Colonic mucosa (tissue), 4 donors: ENCODE data around the gene KIAA0513. TPM values are rescaled to one million over a fixed set of nuclear protein-coding genes. Genes with fewer than 3 reads are reported as not detected.

Experiments used
- DNase-seq: peaks from one replicate; pipeline ENCODE4 v3.0.0-alpha.2; 2020
- H3K27ac ChIP-seq: fragments of 200-600 bp; one replicate; pipeline ENCODE4 v1.8.0; 2021
- H3K27me3 ChIP-seq: fragments of 200-600 bp; one replicate; pipeline ENCODE4 v1.8.0; 2021
- H3K36me3 ChIP-seq: fragments of 200-600 bp; one replicate; pipeline ENCODE4 v1.8.0; 2021
- H3K4me1 ChIP-seq: fragments of 200-600 bp; one replicate; pipeline ENCODE4 v1.8.0; 2021; ENCODE audit warnings: mild to moderate bottlenecking
- H3K4me3 ChIP-seq: fragments of 200-600 bp; one replicate; pipeline ENCODE4 v1.8.0; 2021
- H3K9ac ChIP-seq, 2 donors: one replicate each; pipeline ENCODE4 v1.7.0; 2013; ENCODE audit warnings: control low read depth in 2 of 2, low read depth in 2 of 2, low read length in 2 of 2
- H3K9me3 ChIP-seq: fragments of 200-600 bp; one replicate; pipeline ENCODE4 v1.8.0; 2021
- CTCF ChIP-seq: fragments of 200-600 bp; IDR thresholded peaks from one replicate; pipeline ENCODE4 v1.8.0; 2022; ENCODE audit warnings: antibody characterized with exemption, mild to moderate bottlenecking
- intact Hi-C: fragments of 100-400 bp; cut with DNase I; formaldehyde crosslinking; loops from one replicate; pipeline ENCODE4 v1.14.1; 2022
- total RNA-seq, 2 donors: library from RNA; stranded (reverse); fragmentation: NEBNext Ultra II Directional in 1 of 2; extraction: Animal tissue kit (Norgen Biotek cat#: 25700) in 1 of 2; gene quantifications; one replicate each; pipeline ENCODE4 v1.2.1, GENCODE V29; 2021
- donor health status: healthy.
- donor health status: DM: no; HTN: no; CAD: no.
- donor health status: DM: no; HTN: no; CAD: no.

Gene KIAA0513
- total RNA-seq, 2 donors from 2014 or later: 17.7 to 22.8 TPM

DNA sequence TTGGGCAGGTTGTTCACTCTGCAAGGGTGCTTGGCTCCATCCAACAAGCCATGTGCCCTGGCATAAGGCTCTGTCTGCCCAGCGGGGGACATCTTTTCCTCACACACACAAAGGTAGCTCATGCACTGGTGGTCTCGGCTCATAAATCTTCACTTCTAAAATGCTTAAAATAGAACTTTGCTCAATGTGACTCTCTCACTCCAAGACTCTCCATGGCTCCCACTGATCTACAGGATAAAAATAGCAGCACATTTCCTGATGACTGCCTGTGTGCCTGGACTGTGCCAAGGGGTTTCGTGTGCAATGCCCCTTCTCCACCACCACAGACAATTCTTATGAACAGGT is 99.8 kb downstream of the KIAA0513 start:
- no peak for DNase-seq
- no peak overlapping the region for H3K4me3 ChIP-seq
- no peaks in the 10 kb centered on the region for H3K9me3 ChIP-seq
- H3K27ac ChIP-seq: no peak overlapping the region
- intact Hi-C loops: no loop called here
- no peaks in the 10 kb centered on the region for H3K27me3 ChIP-seq
- H3K4me1 ChIP-seq: no peaks in the 10 kb centered on the region
- H3K36me3 ChIP-seq: no peaks in the 10 kb centered on the region
- TF ChIP-seq CTCF: no peak
- no peak overlapping the region for H3K9ac ChIP-seq

GRCh38 chr16:85128079-85128837 is 100.7 kb downstream of the KIAA0513 start:
- Histone ChIP-seq H3K9me3 (no peaks in the 10 kb centered on the region), H3K36me3 (no peaks in the 10 kb centered on the region), H3K9ac (no peak overlapping the region), H3K27ac (no peak overlapping the region), H3K27me3 (no peaks in the 10 kb centered on the region), H3K4me1 (no peaks in the 10 kb centered on the region), H3K4me3 (no peak overlapping the region)
- intact Hi-C loops: no loop called here
- no peak for TF ChIP-seq CTCF
- DNase-seq: no peak

DNA sequence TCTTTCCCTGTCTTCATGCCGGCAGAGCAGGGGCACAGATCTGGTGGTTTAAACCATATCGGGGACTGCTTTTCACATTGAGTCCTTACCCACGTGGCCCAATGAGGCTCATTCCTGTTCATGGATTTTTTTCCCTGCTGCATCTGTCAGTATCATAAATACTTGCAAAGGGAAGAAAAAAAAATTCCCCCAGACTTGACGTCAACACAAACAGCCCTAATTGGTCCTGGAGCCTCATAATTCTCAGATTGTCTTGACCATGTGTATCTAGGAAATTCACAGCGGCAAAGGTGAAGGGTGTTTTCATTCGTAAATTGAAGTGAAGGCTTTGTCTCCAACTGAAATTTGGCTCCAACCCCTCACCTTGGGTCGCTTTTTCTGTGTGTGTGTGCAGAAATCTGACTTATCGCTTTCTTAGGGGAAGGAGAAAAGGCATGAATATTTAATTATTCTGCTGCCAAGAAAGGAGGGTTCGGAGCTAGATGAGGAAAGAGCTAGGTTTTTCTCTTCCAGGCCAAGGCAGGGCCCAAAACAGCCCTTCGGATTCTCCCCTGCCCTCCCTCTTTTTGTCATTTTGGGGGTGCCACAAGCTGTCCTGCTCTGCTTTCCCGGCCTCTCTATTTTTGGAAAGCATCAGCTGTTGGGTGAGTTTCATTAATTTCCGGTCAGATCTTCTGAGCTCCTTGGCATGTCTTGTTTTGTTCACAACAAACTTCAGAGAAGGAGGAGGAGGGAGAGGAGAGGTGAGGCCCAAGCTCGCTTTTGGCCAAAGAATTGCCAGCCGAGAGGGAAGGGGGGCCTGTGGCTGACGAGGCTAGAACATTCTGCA is 102.5 kb downstream of the KIAA0513 start:
- H3K27ac ChIP-seq: peak overlapping the region; percentile 47
- no peak overlapping the region for H3K9ac ChIP-seq
- H3K27me3 ChIP-seq: no peaks in the 10 kb centered on the region
- H3K9me3 ChIP-seq: no peaks in the 10 kb centered on the region
- no peaks in the 10 kb centered on the region for H3K4me1 ChIP-seq
- intact Hi-C loops: no loop called here
- no peak for TF ChIP-seq CTCF
- H3K4me3 ChIP-seq: no peak overlapping the region
- no peak for DNase-seq
- H3K36me3 ChIP-seq: no peaks in the 10 kb centered on the region

DNA sequence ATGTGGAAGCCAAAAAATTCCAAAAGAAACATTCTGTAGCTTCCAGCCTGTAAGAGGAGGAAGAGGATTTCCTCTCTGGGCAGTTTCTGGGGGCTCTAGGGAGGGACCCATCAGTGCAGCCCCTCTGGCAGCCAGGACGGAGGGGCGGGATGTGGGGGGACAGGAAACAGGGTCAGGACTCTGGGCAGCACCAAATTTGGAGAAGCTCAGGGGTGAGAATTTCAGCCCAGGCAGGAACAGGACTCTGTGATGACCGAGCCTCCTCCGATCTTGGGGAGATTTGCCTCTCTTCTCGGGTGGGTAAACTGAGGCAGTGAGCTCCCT is 103.1 kb downstream of the KIAA0513 start:
- Histone ChIP-seq H3K4me1 (no peaks in the 10 kb centered on the region), H3K9me3 (no peaks in the 10 kb centered on the region), H3K9ac (no peak overlapping the region), H3K36me3 (no peaks in the 10 kb centered on the region), H3K27ac (peak overlapping the region; percentile 47), H3K4me3 (no peak overlapping the region), H3K27me3 (no peaks in the 10 kb centered on the region)
- TF ChIP-seq CTCF: no peak
- intact Hi-C loops: no loop called here
- DNase-seq: no peak

- no peak overlapping the region for H3K9ac ChIP-seq
- no peak for DNase-seq
- H3K4me3 ChIP-seq: no peak overlapping the region
- no peaks in the 10 kb centered on the region for H3K27me3 ChIP-seq
- no peaks in the 10 kb centered on the region for H3K36me3 ChIP-seq
- intact Hi-C loops: no loop called here
- no peak for TF ChIP-seq CTCF
- H3K4me1 ChIP-seq: peaks cover 4% of the 10 kb centered on the region
- no peak overlapping the region for H3K27ac ChIP-seq
- H3K9me3 ChIP-seq: no peaks in the 10 kb centered on the region
Observed at GRCh38 chr16:85132456-85133289, 105.1 kb downstream of the KIAA0513 start.
